ENCODE measurements around the gene TSHZ2. TPM values are rescaled to one million over a fixed set of nuclear protein-coding genes. Genes with fewer than 3 reads are reported as not detected.

TSHZ2 gene
- total RNA-seq = 10 to 100 TPM; 28.6 to 40.1 (median 35.5) TPM

GRCh38 chr20:52972190-52972937 is at the start of gene TSHZ2:
Gene TSHZ2, plus strand, starts transcription at chr20:52972358. Its CDS starts 936 bp downstream, at chr20:52973294.
- no peak for TF ChIP-seq CTCF (IDR thresholded peaks at IDR 0.05; ENCODE audit: low read depth)

- no peak for TF ChIP-seq CTCF (IDR thresholded peaks at IDR 0.05; ENCODE audit: low read depth)
These were observed 49.7 kb upstream of the TSHZ2 start for GRCh38 chr20:52922436-52922835.

GRCh38 chr20:52923123-52923937 is 48.8 kb upstream of the TSHZ2 start:
- TF ChIP-seq CTCF (IDR thresholded peaks at IDR 0.05; ENCODE audit: low read depth) = no peak

- no peak for TF ChIP-seq CTCF (IDR thresholded peaks at IDR 0.05; ENCODE audit: low read depth)
These were observed 47.5 kb upstream of the TSHZ2 start for GRCh38 chr20:52924411-52925271.

GRCh38 chr20:52926505-52926904 is 45.7 kb upstream of the TSHZ2 start:
- TF ChIP-seq CTCF (IDR thresholded peaks at IDR 0.05; ENCODE audit: low read depth) = no peak

GRCh38 chr20:52933867-52934266 is 38.3 kb upstream of the TSHZ2 start:
- no peak for TF ChIP-seq CTCF (IDR thresholded peaks at IDR 0.05; ENCODE audit: low read depth)
